Measurements from ENCODE around the gene MTG2. TPM values are rescaled to one million over a fixed set of nuclear protein-coding genes. Genes with fewer than 3 reads are reported as not detected.

Gene MTG2
- total and polyA plus RNA-seq, 2 of the 13 experiments (the other 11 are each of a cell fraction or from before 2014, with no cell fraction given): 20.4 to 37.8 TPM

DNA sequence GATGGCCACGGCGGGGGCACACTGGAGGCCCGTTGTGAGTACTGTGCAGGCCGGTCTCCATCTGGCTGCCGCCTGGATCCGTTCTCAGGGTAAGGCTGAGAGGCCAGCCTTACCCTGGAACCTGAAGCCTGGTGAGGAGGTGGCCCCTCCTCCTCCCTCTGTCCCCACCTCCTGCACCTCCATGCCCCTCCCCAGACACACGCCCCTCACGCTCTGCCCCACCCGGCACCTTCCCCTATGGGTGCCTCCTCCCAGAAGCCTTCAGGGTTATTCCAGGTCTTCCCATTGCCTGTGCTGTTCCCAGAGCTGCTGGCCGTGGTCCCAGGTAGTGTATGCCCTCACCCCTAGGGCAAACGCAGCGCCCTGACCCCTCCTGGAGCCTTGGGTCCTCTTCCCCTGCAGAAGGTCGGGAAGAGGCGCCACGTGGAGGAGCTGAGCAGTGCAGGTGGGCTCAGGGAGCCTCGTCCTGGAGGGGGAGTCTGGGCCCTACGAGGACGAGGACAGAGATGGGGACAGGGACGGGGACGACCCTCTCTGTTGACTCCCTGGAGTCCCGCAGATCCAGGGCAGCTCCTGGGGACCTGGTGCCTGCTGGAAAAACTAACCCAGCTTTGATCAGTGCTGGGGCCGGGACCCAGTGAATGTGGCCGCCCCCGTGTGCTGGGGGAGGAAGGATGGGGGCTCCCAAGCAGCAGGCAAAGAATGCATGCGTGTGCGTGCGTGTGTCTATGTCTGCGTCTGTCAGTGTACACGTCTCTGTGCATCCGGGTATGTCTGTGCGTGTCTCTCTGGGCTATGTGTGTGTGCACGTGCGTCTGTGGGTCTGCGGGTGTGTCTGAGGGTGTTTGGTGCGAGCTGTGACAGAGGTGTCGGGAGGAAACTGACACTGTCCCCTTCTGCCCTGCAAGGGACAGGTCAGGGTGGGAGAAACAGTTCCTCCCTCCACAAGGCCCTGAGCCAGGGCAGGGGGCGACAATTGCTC is 45.4 kb downstream of the MTG2 start (continued):
- no peak for TF ChIP-seq EHMT2 (IDR thresholded peaks at IDR 0.05; ENCODE audit: borderline replicate concordance, low read depth, low read length)
- TF ChIP-seq GFI1 (CRISPR knock-in tag; IDR thresholded peaks at IDR 0.05; ENCODE audit: borderline replicate concordance): no peak
- TF ChIP-seq, protein P1, sequence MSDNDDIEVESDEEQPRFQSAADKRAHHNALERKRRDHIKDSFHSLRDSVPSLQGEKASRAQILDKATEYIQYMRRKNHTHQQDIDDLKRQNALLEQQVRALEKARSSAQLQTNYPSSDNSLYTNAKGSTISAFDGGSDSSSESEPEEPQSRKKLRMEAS (IDR thresholded peaks at IDR 0.05): peak; percentile 86
- TF ChIP-seq PATZ1 (CRISPR knock-in tag; IDR thresholded peaks at IDR 0.05): 0 out of 2 replicates have a peak, but pooled peaks have one; percentile 23
- no peak for TF ChIP-seq ZNF790 (CRISPR knock-in tag; IDR thresholded peaks at IDR 0.05; ENCODE audit: borderline replicate concordance)
- TF ChIP-seq ZNF629 (CRISPR knock-in tag; conservative IDR thresholded peaks at IDR 0.05): no peak
- no peak for TF ChIP-seq ZBTB42 (CRISPR knock-in tag; IDR thresholded peaks at IDR 0.05)
- no peak for TF ChIP-seq ZBTB44 (CRISPR knock-in tag; IDR thresholded peaks at IDR 0.05)
- no peak for TF ChIP-seq CBX2 (IDR thresholded peaks at IDR 0.05; ENCODE audit: low read depth, low read length)
- TF ChIP-seq CBX2 (CRISPR knock-in tag; IDR thresholded peaks at IDR 0.05; ENCODE audit: low read depth): no peak
- 0 out of 2 replicates have a peak, but pooled peaks have one; percentile 47 for TF ChIP-seq ZMAT3 (CRISPR knock-in tag; conservative IDR thresholded peaks at IDR 0.05)
- TF ChIP-seq ZNF446 (CRISPR knock-in tag; IDR thresholded peaks at IDR 0.05): no peak
- no peak for TF ChIP-seq ZFP37 (CRISPR knock-in tag; IDR thresholded peaks at IDR 0.05; ENCODE audit: borderline replicate concordance)
- TF ChIP-seq FOSL2 (CRISPR knock-in tag; IDR thresholded peaks at IDR 0.05): no peak
- TF ChIP-seq NCOA5 (CRISPR knock-in tag; IDR thresholded peaks at IDR 0.05): no peak
- no peak for TF ChIP-seq HNRNPLL (IDR thresholded peaks at IDR 0.05; ENCODE audit: low read depth, low read length, poor library complexity, severe bottlenecking)
- TF ChIP-seq CTCF (CRISPR knock-in tag; IDR thresholded peaks at IDR 0.05): no peak
- TF ChIP-seq TAF15 (IDR thresholded peaks at IDR 0.05; ENCODE audit: low read depth, low read length, poor library complexity, severe bottlenecking): no peak
- no peak for TF ChIP-seq PCBP2 (optimal IDR thresholded peaks at IDR 0.05; ENCODE audit: low read depth, low read length, poor library complexity, severe bottlenecking)
- TF ChIP-seq, protein P2, sequence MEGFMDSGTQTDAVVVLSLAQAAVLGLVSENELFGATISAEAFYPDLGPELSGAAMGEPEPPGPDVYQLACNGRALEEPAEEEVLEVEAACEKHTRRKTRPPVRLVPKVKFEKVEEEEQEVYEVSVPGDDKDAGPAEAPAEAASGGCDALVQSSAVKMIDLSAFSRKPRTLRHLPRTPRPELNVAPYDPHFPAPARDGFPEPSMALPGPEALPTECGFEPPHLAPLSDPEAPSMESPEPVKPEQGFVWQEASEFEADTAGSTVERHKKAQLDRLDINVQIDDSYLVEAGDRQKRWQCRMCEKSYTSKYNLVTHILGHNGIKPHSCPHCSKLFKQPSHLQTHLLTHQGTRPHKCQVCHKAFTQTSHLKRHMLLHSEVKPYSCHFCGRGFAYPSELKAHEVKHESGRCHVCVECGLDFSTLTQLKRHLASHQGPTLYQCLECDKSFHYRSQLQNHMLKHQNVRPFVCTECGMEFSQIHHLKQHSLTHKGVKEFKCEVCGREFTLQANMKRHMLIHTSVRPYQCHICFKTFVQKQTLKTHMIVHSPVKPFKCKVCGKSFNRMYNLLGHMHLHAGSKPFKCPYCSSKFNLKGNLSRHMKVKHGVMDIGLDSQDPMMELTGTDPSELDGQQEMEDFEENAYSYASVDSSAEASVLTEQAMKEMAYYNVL (CRISPR knock-in tag; IDR thresholded peaks at IDR 0.05; ENCODE audit: borderline replicate concordance): no peak

All from HepG2 (cell line).